Measurements from ENCODE around the gene CAPN5.

GRCh38 chr11:77067861-77068443 lies 1.2 kb downstream of the CAPN5 start:
- TF ChIP-seq, protein P1, sequence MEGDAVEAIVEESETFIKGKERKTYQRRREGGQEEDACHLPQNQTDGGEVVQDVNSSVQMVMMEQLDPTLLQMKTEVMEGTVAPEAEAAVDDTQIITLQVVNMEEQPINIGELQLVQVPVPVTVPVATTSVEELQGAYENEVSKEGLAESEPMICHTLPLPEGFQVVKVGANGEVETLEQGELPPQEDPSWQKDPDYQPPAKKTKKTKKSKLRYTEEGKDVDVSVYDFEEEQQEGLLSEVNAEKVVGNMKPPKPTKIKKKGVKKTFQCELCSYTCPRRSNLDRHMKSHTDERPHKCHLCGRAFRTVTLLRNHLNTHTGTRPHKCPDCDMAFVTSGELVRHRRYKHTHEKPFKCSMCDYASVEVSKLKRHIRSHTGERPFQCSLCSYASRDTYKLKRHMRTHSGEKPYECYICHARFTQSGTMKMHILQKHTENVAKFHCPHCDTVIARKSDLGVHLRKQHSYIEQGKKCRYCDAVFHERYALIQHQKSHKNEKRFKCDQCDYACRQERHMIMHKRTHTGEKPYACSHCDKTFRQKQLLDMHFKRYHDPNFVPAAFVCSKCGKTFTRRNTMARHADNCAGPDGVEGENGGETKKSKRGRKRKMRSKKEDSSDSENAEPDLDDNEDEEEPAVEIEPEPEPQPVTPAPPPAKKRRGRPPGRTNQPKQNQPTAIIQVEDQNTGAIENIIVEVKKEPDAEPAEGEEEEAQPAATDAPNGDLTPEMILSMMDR (conservative IDR thresholded peaks at IDR 0.05 in 1 of 2, IDR thresholded peaks at IDR 0.05 in 1 of 2; ENCODE audit: low read depth in 1 of 2, low read length in 2 of 2), result no peak
- TF ChIP-seq EZH2 (IDR thresholded peaks at IDR 0.05; ENCODE audit: low read length, missing control alignments), result no peak

All from fibroblast of lung (primary cell).